Measurements from ENCODE around the gene CYP4B1.

DNA sequence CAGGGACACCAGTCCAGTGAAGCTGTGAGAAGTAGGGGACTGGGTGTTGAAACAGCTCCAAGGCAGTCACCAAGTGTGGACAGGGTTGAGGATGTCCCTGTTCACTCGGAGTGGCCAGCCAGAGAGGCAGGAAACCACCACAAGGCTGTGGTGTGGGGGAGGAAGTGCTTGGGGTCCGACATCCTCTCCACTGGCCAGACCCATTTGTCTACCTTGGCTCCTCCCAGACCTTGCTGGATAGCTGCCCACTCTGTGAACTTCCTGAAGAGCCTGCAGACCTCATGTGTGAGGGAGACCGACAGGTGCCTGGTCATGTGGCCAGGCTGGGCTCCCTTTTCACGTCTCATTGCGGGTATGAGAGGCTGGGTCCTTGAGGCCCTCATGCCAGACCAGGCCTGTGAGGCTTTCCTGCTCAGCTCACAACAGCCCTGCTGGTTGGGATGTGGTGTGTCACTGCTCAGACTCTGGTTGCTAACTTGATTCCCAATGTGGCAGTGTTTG, 21.8 kb downstream of the CYP4B1 start:
- TF ChIP-seq, protein P1, sequence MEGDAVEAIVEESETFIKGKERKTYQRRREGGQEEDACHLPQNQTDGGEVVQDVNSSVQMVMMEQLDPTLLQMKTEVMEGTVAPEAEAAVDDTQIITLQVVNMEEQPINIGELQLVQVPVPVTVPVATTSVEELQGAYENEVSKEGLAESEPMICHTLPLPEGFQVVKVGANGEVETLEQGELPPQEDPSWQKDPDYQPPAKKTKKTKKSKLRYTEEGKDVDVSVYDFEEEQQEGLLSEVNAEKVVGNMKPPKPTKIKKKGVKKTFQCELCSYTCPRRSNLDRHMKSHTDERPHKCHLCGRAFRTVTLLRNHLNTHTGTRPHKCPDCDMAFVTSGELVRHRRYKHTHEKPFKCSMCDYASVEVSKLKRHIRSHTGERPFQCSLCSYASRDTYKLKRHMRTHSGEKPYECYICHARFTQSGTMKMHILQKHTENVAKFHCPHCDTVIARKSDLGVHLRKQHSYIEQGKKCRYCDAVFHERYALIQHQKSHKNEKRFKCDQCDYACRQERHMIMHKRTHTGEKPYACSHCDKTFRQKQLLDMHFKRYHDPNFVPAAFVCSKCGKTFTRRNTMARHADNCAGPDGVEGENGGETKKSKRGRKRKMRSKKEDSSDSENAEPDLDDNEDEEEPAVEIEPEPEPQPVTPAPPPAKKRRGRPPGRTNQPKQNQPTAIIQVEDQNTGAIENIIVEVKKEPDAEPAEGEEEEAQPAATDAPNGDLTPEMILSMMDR (IDR thresholded peaks at IDR 0.05): no peak
- no peak for TF ChIP-seq POLR2A (IDR thresholded peaks at IDR 0.05)

All from Peyer's patch (tissue), 4 donors.